Mesendoderm (in vitro differentiated cells): ENCODE measurements around the gene SPRED2.

Experiments used
- DNase-seq: peaks from one replicate; pipeline ENCODE4 v3.0.0; 2013
- H2AK5ac ChIP-seq: 2 replicates; pipeline ENCODE4 v1.6.1; 2013; ENCODE audit warnings: low read length, inconsistent platforms
- H2BK120ac ChIP-seq: 2 replicates; pipeline ENCODE4 v1.6.1; 2013; ENCODE audit warnings: low read depth, mild to moderate bottlenecking, low read length, moderate library complexity, mixed read lengths
- H2BK15ac ChIP-seq: replicated peaks from 2 replicates; pipeline ENCODE4 v1.6.1; 2013; ENCODE audit warnings: low read depth, mild to moderate bottlenecking, moderate library complexity
- H2BK5ac ChIP-seq: 2 replicates; pipeline ENCODE4 v1.6.1; 2013; ENCODE audit warnings: low read length, inconsistent platforms
- H3K18ac ChIP-seq: 2 replicates; pipeline ENCODE4 v1.6.1; 2013; ENCODE audit warnings: mild to moderate bottlenecking, low read length, mixed read lengths
- H3K23ac ChIP-seq: one replicate; pipeline ENCODE4 v1.6.1; 2013; ENCODE audit warnings: low read length
- H3K27ac ChIP-seq: 2 replicates; pipeline ENCODE4 v1.5.1; 2013; ENCODE audit warnings: low read depth, mild to moderate bottlenecking, inconsistent platforms, low read length, moderate library complexity
- H3K27me3 ChIP-seq: 2 replicates; pipeline ENCODE4 v1.6.1; 2013; ENCODE audit warnings: low read length, control low read depth, mild to moderate bottlenecking, inconsistent platforms; ENCODE audit not compliant: insufficient read depth, poor library complexity
- H3K36me3 ChIP-seq: 2 replicates; pipeline ENCODE4 v1.6.1; 2013; ENCODE audit warnings: low read length, inconsistent platforms; ENCODE audit not compliant: control insufficient read depth, insufficient read depth
- H3K4ac ChIP-seq: one replicate; pipeline ENCODE4 v1.6.1; 2013; ENCODE audit warnings: low read depth, mild to moderate bottlenecking, low read length, moderate library complexity
- H3K4me1 ChIP-seq: 2 replicates; pipeline ENCODE4 v1.6.1; 2013; ENCODE audit warnings: low read depth, low read length, inconsistent platforms; ENCODE audit not compliant: control insufficient read depth
- H3K4me2 ChIP-seq: 2 replicates; pipeline ENCODE4 v1.6.1; 2013; ENCODE audit warnings: low read length
- H3K4me3 ChIP-seq: 2 replicates; pipeline ENCODE4 v1.5.1; 2013; ENCODE audit warnings: mild to moderate bottlenecking, low read length
- H3K56ac ChIP-seq: one replicate; pipeline ENCODE4 v1.6.1; 2013; ENCODE audit warnings: low read length
- H3K79me1 ChIP-seq: 2 replicates; pipeline ENCODE4 v1.6.1; 2013; ENCODE audit warnings: low read length, inconsistent platforms
- H3K79me2 ChIP-seq: 2 replicates; pipeline ENCODE4 v1.6.1; 2013; ENCODE audit warnings: mild to moderate bottlenecking, low read length; ENCODE audit not compliant: control insufficient read depth, insufficient read depth
- H3K9ac ChIP-seq: 2 replicates; pipeline ENCODE4 v1.6.1; 2013; ENCODE audit warnings: low read length, inconsistent platforms
- H4K5ac ChIP-seq: one replicate; pipeline ENCODE4 v1.6.1; 2013; ENCODE audit warnings: low read length
- H4K8ac ChIP-seq: one replicate; pipeline ENCODE4 v1.6.1; 2013; ENCODE audit warnings: low read depth, mild to moderate bottlenecking, control low read depth, low read length, moderate library complexity
- WGBS: extraction: QIAGEN DNeasy Blood & Tissue Kit; methylation state at CpG from one replicate; pipeline ENCODE4 v1.1.7; 2013; ENCODE audit warnings: low lambda C conversion rate, missing lambda C conversion rate; ENCODE audit not compliant: insufficient coverage; ENCODE audit errors: extremely low coverage; 5-methylcytosine and 5-hydroxymethylcytosine counted together

The SPRED2 gene

DNA sequence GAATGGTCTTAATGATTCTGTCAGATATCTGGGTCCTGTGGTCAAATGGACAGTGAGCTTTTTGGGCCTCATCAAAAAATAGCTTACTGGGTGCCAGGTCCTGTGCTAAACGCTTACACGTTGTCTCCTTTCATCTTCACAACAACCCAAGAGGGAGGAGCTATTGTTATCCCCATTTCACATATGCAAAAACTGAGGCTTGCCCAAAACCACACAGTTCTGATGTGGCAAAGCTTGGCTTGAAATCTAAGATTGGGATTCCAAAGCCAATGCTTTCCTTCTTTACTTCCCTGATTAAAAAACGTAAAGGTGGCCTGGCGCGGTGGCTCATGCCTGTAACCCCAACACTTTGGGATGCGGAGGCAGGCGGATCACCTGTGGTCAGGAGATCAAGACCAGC, 135.4 kb downstream of the SPRED2 start:
- H3K56ac ChIP-seq = peak overlapping the region; percentile 15
- no peak overlapping the region for H2BK5ac ChIP-seq
- no peak overlapping the region for H2BK15ac ChIP-seq
- H3K79me2 ChIP-seq = no peaks in the 10 kb centered on the region
- no peaks in the 10 kb centered on the region for H3K79me1 ChIP-seq
- no peak for DNase-seq
- no peak overlapping the region for H3K4me2 ChIP-seq
- H3K9ac ChIP-seq = no peak overlapping the region
- no peaks in the 10 kb centered on the region for H3K36me3 ChIP-seq
- H3K4ac ChIP-seq = no peak overlapping the region
- no peak overlapping the region for H2BK120ac ChIP-seq
- H3K27me3 ChIP-seq = no peaks in the 10 kb centered on the region
- peaks cover 3% of the 10 kb centered on the region for H3K4me1 ChIP-seq
- H2AK5ac ChIP-seq = no peak overlapping the region
- no peak overlapping the region for H3K18ac ChIP-seq
- no CpG with 5 or more reads among the region's 7 CpGs for WGBS
- no peak overlapping the region for H3K23ac ChIP-seq
- H3K27ac ChIP-seq = no peak overlapping the region
- no peak overlapping the region for H3K4me3 ChIP-seq
- no peak overlapping the region for H4K8ac ChIP-seq
- no peak overlapping the region for H4K5ac ChIP-seq

DNA sequence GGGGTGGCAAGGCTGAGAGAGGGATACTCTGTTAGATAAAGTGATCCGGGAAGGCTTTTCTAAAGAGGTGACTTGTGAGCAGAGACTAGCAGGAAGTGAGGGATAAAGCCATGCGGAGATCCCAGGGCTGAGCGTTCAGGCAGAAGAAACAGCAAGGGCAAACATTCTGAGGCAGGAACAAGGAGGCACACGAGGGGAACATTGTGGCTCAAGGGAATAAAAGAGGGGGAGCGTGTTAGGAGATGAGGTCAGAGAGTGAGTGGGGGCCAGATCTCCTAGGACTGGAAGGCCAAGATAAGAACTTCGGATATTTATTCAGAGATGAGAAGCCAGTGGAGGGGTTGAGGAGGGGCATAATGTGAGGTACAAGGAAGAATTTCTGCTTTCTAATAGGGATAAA, 137.7 kb downstream of the SPRED2 start:
- no peaks in the 10 kb centered on the region for H3K4me1 ChIP-seq
- H2BK120ac ChIP-seq = no peak overlapping the region
- H3K56ac ChIP-seq = no peak overlapping the region
- no peak overlapping the region for H3K23ac ChIP-seq
- no peak overlapping the region for H2BK5ac ChIP-seq
- no CpG with 5 or more reads among the region's 6 CpGs for WGBS
- no peaks in the 10 kb centered on the region for H3K79me2 ChIP-seq
- no peak overlapping the region for H3K4me3 ChIP-seq
- no peak overlapping the region for H2AK5ac ChIP-seq
- no peaks in the 10 kb centered on the region for H3K79me1 ChIP-seq
- no peak overlapping the region for H3K4me2 ChIP-seq
- no peak for DNase-seq
- H3K4ac ChIP-seq = no peak overlapping the region
- H4K5ac ChIP-seq = no peak overlapping the region
- no peak overlapping the region for H3K9ac ChIP-seq
- H3K27ac ChIP-seq = no peak overlapping the region
- H3K27me3 ChIP-seq = no peaks in the 10 kb centered on the region
- H2BK15ac ChIP-seq = no peak overlapping the region
- no peak overlapping the region for H4K8ac ChIP-seq
- H3K18ac ChIP-seq = no peak overlapping the region
- H3K36me3 ChIP-seq = no peaks in the 10 kb centered on the region

DNA sequence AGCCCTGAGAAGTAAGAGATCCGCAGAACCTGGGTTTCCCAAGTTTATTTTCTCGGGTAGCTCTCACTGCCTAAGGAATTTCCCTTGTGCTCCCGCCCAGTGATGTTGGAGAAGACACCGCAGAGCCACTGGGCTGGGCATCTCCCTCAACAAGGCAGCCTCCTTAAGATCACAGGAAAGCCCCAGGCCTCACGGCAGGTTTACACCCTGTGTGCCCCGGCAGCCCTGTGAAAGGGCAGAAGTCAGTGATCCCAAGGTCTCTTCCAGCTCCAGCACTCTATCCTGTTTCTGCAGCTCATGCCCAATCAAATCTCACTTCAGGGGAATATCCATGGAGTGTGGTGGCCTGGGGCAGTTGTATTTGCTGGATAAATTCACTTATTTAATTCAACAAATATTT, 138.3 kb downstream of the SPRED2 start:
- no peak overlapping the region for H3K56ac ChIP-seq

DNA sequence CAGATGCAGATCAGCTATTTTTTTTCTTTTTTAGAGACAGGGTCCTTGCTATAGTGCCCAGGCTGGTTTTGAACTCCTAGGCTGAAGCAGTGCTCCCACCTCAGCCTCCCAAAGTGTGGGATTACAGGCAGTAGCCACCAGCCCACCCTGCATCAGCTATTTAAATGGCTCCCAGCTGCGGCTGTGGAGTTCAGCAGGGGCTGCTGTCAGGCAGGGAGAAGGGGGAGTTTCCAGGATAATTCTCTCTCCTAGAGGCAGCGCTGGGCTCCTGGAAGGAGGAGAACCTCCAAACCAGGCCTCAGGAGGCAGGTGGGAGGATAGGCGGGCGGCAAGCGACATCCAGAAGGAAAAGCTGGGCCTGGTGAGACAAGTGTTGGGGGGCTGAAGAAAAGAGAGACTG, 139.0 kb downstream of the SPRED2 start:
- no peak for DNase-seq

More for the DNA sequence above, 138.3 kb downstream of the SPRED2 start:
- H3K4me1 ChIP-seq = no peaks in the 10 kb centered on the region
- H3K79me1 ChIP-seq = no peaks in the 10 kb centered on the region
- no peak overlapping the region for H2BK120ac ChIP-seq
- H2BK15ac ChIP-seq = no peak overlapping the region
- no peaks in the 10 kb centered on the region for H3K79me2 ChIP-seq
- no peak overlapping the region for H3K4me3 ChIP-seq
- H3K23ac ChIP-seq = no peak overlapping the region
- H3K4me2 ChIP-seq = no peak overlapping the region
- H4K8ac ChIP-seq = no peak overlapping the region
- H2AK5ac ChIP-seq = no peak overlapping the region
- H3K27ac ChIP-seq = no peak overlapping the region
- no peak overlapping the region for H4K5ac ChIP-seq
- DNase-seq = no peak
- no peaks in the 10 kb centered on the region for H3K36me3 ChIP-seq
- H3K18ac ChIP-seq = no peak overlapping the region
- no peak overlapping the region for H3K4ac ChIP-seq
- H3K27me3 ChIP-seq = no peaks in the 10 kb centered on the region
- no CpG with 5 or more reads among the region's 6 CpGs for WGBS
- no peak overlapping the region for H2BK5ac ChIP-seq
- no peak overlapping the region for H3K9ac ChIP-seq

DNA sequence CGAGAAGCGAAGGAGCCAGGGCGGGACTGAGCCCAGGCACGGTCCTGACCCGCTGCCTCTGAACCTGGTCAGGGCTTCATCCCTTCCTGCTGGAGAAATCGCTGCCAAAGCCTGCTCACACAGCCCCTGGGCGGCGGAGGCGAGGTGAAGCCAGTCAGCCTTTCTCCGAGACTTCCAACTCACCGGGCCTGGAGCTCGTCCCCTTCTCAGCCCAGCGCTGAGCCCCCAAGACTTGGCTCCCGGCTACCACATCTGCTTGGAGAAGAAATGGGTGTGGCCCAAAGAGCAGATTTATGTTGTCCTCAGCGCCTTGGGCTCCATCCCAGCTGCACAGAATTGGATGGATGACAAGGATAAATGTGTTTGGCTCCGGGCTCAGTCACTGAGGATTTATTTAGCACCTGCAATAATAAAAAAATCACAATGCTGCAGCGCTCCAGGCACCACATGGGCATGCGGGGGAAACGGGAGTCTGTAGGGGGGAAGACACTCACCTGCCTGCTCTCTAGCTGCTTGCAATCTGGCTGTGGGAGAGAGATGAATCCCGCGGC, 139.9 kb downstream of the SPRED2 start:
- Histone ChIP-seq H3K4ac (no peak overlapping the region), H4K8ac (no peak overlapping the region), H2BK120ac (no peak overlapping the region), H3K18ac (no peak overlapping the region), H3K4me2 (no peak overlapping the region), H2BK5ac (no peak overlapping the region), H3K23ac (no peak overlapping the region), H3K27me3 (no peaks in the 10 kb centered on the region), H3K36me3 (no peaks in the 10 kb centered on the region), H2BK15ac (no peak overlapping the region), H3K4me3 (no peak overlapping the region), H2AK5ac (no peak overlapping the region), H3K79me1 (no peaks in the 10 kb centered on the region), H3K56ac (no peak overlapping the region), H3K4me1 (no peaks in the 10 kb centered on the region), H3K9ac (no peak overlapping the region), H4K5ac (no peak overlapping the region), H3K79me2 (no peaks in the 10 kb centered on the region), H3K27ac (no peak overlapping the region)
- WGBS = no CpG with 5 or more reads among the region's 21 CpGs
- no peak for DNase-seq

More for the DNA sequence above, 139.0 kb downstream of the SPRED2 start:
- H2BK5ac ChIP-seq = no peak overlapping the region
- H3K4ac ChIP-seq = no peak overlapping the region
- no peaks in the 10 kb centered on the region for H3K27me3 ChIP-seq
- no peak overlapping the region for H3K56ac ChIP-seq
- no peak overlapping the region for H3K4me2 ChIP-seq
- no peak overlapping the region for H3K18ac ChIP-seq
- H3K4me1 ChIP-seq = no peaks in the 10 kb centered on the region
- H4K8ac ChIP-seq = no peak overlapping the region
- no peak overlapping the region for H3K4me3 ChIP-seq
- no peak overlapping the region for H3K23ac ChIP-seq
- H4K5ac ChIP-seq = no peak overlapping the region
- H3K36me3 ChIP-seq = no peaks in the 10 kb centered on the region
- no peak overlapping the region for H2AK5ac ChIP-seq
- WGBS = no CpG with 5 or more reads among the region's 5 CpGs
- no peaks in the 10 kb centered on the region for H3K79me2 ChIP-seq
- no peak overlapping the region for H3K27ac ChIP-seq
- no peak overlapping the region for H2BK120ac ChIP-seq
- H3K79me1 ChIP-seq = no peaks in the 10 kb centered on the region
- H2BK15ac ChIP-seq = no peak overlapping the region
- no peak overlapping the region for H3K9ac ChIP-seq

DNA sequence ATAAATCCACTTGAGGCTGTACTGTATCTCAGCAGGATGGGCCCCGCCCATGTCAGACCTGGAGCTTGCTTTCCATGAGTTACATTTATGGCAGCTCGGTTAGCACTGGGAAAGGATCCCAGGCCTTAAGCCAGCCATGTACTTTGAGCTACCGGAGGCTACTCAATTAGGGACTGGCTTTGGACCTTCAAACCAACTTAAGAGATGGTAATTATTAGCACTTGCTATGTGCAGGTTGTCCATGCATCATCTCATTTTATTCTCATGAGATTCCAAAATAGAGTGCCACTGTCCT, 140.3 kb downstream of the SPRED2 start:
- Histone ChIP-seq H3K79me2 (no peaks in the 10 kb centered on the region), H3K4ac (no peak overlapping the region), H3K36me3 (no peaks in the 10 kb centered on the region), H3K56ac (no peak overlapping the region), H2BK5ac (no peak overlapping the region), H3K4me3 (no peak overlapping the region), H2AK5ac (no peak overlapping the region), H3K9ac (no peak overlapping the region), H3K4me1 (no peaks in the 10 kb centered on the region), H4K5ac (no peak overlapping the region), H3K18ac (no peak overlapping the region), H2BK120ac (no peak overlapping the region), H3K4me2 (no peak overlapping the region), H4K8ac (no peak overlapping the region), H3K27me3 (no peaks in the 10 kb centered on the region), H3K79me1 (no peaks in the 10 kb centered on the region), H3K27ac (no peak overlapping the region), H3K23ac (no peak overlapping the region), H2BK15ac (no peak overlapping the region)
- DNase-seq = no peak
- WGBS = no CpG with 5 or more reads among the region's 3 CpGs
